Smooth muscle cell (in vitro differentiated cells): ENCODE data around the gene SCUBE3. TPM values are rescaled to one million over a fixed set of nuclear protein-coding genes. Genes with fewer than 3 reads are reported as not detected.

Experiments used
- DNase-seq: peaks from one replicate; lab custom pipeline; 2025; ENCODE audit not compliant: unreplicated experiment; lab: John Stamatoyannopoulos, UW
- H2AFZ ChIP-seq: fragments of 200-600 bp; sonication (generic); 2 replicates; pipeline ENCODE4 v1.6.0; 2016; ENCODE audit warnings: antibody characterized with exemption, low read depth, mild to moderate bottlenecking
- H3F3A ChIP-seq: fragments of 200-600 bp; sonication (generic); 2 replicates; pipeline ENCODE4 v1.6.0; 2017; ENCODE audit warnings: antibody characterized with exemption, low read depth
- H3K27ac ChIP-seq: fragments of 200-600 bp; sonication (generic); 2 replicates; pipeline ENCODE4 v1.5.1; 2016; ENCODE audit warnings: low read depth, mild to moderate bottlenecking
- H3K27me3 ChIP-seq: fragments of 200-600 bp; sonication (generic); 2 replicates; pipeline ENCODE4 v1.6.1; 2016; ENCODE audit warnings: low read depth, mild to moderate bottlenecking
- H3K36me3 ChIP-seq: fragments of 200-600 bp; sonication (generic); 2 replicates; pipeline ENCODE4 v1.5.1; 2016; ENCODE audit warnings: low read depth
- H3K4me1 ChIP-seq: fragments of 200-600 bp; sonication (generic); 2 replicates; pipeline ENCODE4 v1.5.1; 2016; ENCODE audit warnings: low read depth
- H3K4me2 ChIP-seq: fragments of 200-600 bp; sonication (generic); 2 replicates; pipeline ENCODE4 v1.6.0; 2016; ENCODE audit warnings: mild to moderate bottlenecking
- H3K4me3 ChIP-seq: fragments of 200-600 bp; sonication (generic); 2 replicates; pipeline ENCODE4 v1.5.1; 2016; ENCODE audit warnings: mild to moderate bottlenecking
- H3K79me2 ChIP-seq: fragments of 200-600 bp; sonication (generic); 2 replicates; pipeline ENCODE4 v1.6.0; 2016; ENCODE audit warnings: low read depth, mild to moderate bottlenecking
- H3K9ac ChIP-seq: fragments of 200-600 bp; sonication (generic); 2 replicates; pipeline ENCODE4 v1.6.0; 2016; ENCODE audit warnings: low read depth
- H3K9me3 ChIP-seq: fragments of 200-600 bp; sonication (generic); replicated peaks from 2 replicates; pipeline ENCODE4 v1.5.1; 2016; ENCODE audit warnings: low read depth
- H4K20me1 ChIP-seq: fragments of 200-600 bp; sonication (generic); 2 replicates; pipeline ENCODE4 v1.6.0; 2016; ENCODE audit warnings: low read depth
- whole genome bisulfite sequencing: methylation state at CpG from one replicate; pipeline ENCODE4 v1.1.7; 2016; ENCODE audit warnings: low lambda C conversion rate; 5-methylcytosine and 5-hydroxymethylcytosine counted together
- polyA plus RNA-seq: library from polyadenylated mRNA; unstranded; fragments of >200 nt; fragmentation: Nextera tagmentation; extraction: Ambion mirVana; gene quantifications from 2 replicates; pipeline ENCODE4 v1.2.1, GENCODE V29; 2016
- total RNA-seq: library from RNA; depleted of rRNA; stranded (reverse); fragments of >200 nt; gene quantifications from 2 replicates; pipeline ENCODE4 v1.2.3, GENCODE V29; 2014
- TF ChIP-seq, protein P1 (sequence below): fragments of 200-600 bp; sonication (generic); IDR thresholded peaks from 2 replicates; pipeline ENCODE4 v1.5.1; 2017; ENCODE audit warnings: borderline replicate concordance, mild to moderate bottlenecking, antibody characterized with exemption; ENCODE audit not compliant: insufficient read depth, poor library complexity, severe bottlenecking

SCUBE3 gene
- total and polyA plus RNA-seq, 2 experiments from 2014 or later: 14.6 to 18.0 TPM

GRCh38 chr6:35242486-35242885, 28.7 kb downstream of the SCUBE3 start:
- Histone ChIP-seq H3K79me2 (no peaks in the 10 kb centered on the region), H4K20me1 (peaks cover 71% of the 10 kb centered on the region), H3K4me3 (no peak overlapping the region), H3K27ac (no peak overlapping the region), H3K9me3 (no peaks in the 10 kb centered on the region), H3F3A (peaks cover 4% of the 10 kb centered on the region), H3K27me3 (no peaks in the 10 kb centered on the region), H3K36me3 (no peaks in the 10 kb centered on the region), H3K9ac (no peak overlapping the region), H3K4me1 (peaks cover under 1% of the 10 kb centered on the region), H2AFZ (no peak overlapping the region), H3K4me2 (no peak overlapping the region)
- 90% methylated on average over 5 of the region's 5 CpGs for WGBS
- TF ChIP-seq, protein P1, sequence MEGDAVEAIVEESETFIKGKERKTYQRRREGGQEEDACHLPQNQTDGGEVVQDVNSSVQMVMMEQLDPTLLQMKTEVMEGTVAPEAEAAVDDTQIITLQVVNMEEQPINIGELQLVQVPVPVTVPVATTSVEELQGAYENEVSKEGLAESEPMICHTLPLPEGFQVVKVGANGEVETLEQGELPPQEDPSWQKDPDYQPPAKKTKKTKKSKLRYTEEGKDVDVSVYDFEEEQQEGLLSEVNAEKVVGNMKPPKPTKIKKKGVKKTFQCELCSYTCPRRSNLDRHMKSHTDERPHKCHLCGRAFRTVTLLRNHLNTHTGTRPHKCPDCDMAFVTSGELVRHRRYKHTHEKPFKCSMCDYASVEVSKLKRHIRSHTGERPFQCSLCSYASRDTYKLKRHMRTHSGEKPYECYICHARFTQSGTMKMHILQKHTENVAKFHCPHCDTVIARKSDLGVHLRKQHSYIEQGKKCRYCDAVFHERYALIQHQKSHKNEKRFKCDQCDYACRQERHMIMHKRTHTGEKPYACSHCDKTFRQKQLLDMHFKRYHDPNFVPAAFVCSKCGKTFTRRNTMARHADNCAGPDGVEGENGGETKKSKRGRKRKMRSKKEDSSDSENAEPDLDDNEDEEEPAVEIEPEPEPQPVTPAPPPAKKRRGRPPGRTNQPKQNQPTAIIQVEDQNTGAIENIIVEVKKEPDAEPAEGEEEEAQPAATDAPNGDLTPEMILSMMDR: no peak
- DNase-seq: no peak

DNA sequence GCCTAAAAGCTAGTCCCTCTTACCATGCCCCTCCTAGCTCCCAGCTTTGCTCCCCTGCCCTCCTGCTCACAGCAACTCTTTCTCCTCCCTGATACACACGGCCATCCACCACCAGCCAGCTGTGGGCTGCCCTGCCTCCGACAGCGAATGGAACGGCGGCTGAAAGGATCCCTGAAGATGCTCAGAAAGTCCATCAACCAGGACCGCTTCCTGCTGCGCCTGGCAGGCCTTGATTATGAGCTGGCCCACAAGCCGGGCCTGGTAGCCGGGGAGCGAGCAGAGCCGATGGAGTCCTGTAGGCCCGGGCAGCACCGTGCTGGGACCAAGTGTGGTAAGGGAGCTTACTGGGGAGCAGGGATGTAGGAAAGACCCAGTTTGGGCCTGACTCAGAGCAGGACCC, 29.1 kb downstream of the SCUBE3 start:
- Histone ChIP-seq H3K36me3 (no peaks in the 10 kb centered on the region), H4K20me1 (peaks cover 71% of the 10 kb centered on the region), H3K9ac (no peak overlapping the region), H3K4me2 (no peak overlapping the region), H3K27ac (no peak overlapping the region), H3K4me1 (no peaks in the 10 kb centered on the region), H3K9me3 (no peaks in the 10 kb centered on the region), H3K79me2 (no peaks in the 10 kb centered on the region), H3K4me3 (no peak overlapping the region), H3K27me3 (no peaks in the 10 kb centered on the region), H3F3A (peaks cover 4% of the 10 kb centered on the region), H2AFZ (no peak overlapping the region)
- WGBS: 96% methylated on average over 13 of the region's 13 CpGs
- DNase-seq: no peak
- TF ChIP-seq, protein P1: no peak

GRCh38 chr6:35243386-35243958, 29.7 kb downstream of the SCUBE3 start:
- no peaks in the 10 kb centered on the region for H3K79me2 ChIP-seq
- 86% methylated on average over 17 of the region's 17 CpGs for WGBS
- no peak for DNase-seq

More at GRCh38 chr6:35243386-35243958, 29.7 kb downstream of the SCUBE3 start:
- H3K4me3 ChIP-seq: no peak overlapping the region
- peaks cover 71% of the 10 kb centered on the region for H4K20me1 ChIP-seq
- H2AFZ ChIP-seq: no peak overlapping the region
- H3K27ac ChIP-seq: no peak overlapping the region
- H3K9me3 ChIP-seq: no peaks in the 10 kb centered on the region
- H3K9ac ChIP-seq: no peak overlapping the region
- H3K27me3 ChIP-seq: no peaks in the 10 kb centered on the region
- TF ChIP-seq, protein P1: no peak
- peaks cover 4% of the 10 kb centered on the region for H3F3A ChIP-seq
- no peak overlapping the region for H3K4me2 ChIP-seq
- H3K4me1 ChIP-seq: no peaks in the 10 kb centered on the region
- H3K36me3 ChIP-seq: no peaks in the 10 kb centered on the region
